ENCODE measurements around the gene ZBTB7C.

DNA sequence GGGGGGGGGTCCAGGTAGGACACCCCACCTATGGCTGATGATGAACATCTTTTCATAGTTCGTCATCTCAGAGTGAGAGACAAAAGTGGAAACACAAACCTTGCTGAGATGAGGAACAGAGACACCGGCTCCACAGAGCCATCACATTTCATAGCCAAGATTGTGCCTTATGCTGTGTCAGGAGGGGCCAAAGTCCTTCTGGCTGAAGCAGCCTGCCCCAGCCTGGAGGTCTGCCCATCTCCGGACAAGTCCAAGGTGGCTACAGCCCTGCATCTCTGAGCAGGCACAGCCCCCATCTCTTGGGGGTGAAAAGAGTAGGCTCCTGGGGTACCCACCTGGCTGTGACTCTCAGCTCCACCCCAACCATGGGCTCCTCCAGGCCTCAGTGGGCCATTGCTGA lies 70.3 kb downstream of the ZBTB7C start:
- TF ChIP-seq TAF1 (IDR thresholded peaks at IDR 0.05; ENCODE audit: low read depth, low read length) (no peak), POLR2A (IDR thresholded peaks at IDR 0.05; ENCODE audit: low read depth, low read length) (no peak)

Measured in GM12891 (cell line).